GM18951 (cell line): ENCODE results near the gene TTC3.
"Not testable (repeated sequence)": the region's sequence is repeated elsewhere in the genome, so short reads cannot be mapped to it uniquely, and the experiment has no call there.

Experiments
- POLR2A ChIP-seq: IDR thresholded peaks from 4 replicates; pipeline ENCODE4 v1.6.1; 2011; ENCODE audit warnings: mild to moderate bottlenecking; ENCODE audit not compliant: insufficient read length, insufficient read depth; ENCODE audit errors: extremely low read depth
- in situ Hi-C: fragments of 300-500 bp; cut with MboI; formaldehyde crosslinking; loops from one replicate; pipeline ENCODE4 v1.12.0; 2022; ENCODE audit warnings: low sequenced_read_pairs, mixed read lengths, inconsistent platforms; ENCODE audit not compliant: unreplicated experiment

The TTC3 gene

DNA sequence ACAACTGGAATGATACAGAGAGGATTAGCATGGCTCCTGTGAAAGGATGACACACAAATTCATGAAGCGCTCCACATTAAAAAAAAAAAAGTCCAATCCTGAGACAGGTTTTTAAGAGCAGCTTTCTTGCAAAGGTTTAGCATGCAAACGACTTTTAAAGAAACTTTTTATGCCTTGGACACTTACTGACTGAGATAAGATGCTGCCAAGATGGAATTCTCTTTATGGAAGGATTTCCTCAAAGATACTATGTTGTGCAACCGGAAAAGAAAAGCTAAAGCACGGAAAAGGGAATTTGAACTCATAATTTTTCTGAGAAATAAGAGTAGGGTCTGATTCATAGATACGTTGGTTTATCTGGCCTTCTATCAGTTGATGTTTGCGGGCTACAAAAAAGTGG, 27.5 kb upstream of the TTC3 start:
- in situ Hi-C loops = no loop called here
- TF ChIP-seq POLR2A = no peak

DNA sequence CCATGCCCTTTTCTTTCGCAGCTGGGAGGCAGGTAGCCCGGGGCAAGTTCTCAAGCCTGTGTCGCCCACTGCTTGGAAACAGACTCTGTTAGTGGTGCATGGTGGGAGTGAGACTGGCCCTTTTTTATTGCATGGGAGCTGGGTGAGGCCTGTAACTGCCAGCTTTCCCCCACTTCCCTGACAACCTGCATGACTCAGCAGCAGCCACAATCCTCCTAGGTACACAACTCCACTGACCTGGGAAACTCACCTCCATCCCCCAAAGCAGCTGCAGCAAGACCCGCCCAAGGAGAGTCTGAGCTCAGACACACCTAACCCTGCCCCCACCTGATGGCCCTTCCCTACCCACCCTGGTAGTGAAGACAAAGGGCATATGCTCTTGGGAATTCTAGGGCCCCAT, 26.0 kb upstream of the TTC3 start:
- no peak for TF ChIP-seq POLR2A
- in situ Hi-C loops = no loop called here

DNA sequence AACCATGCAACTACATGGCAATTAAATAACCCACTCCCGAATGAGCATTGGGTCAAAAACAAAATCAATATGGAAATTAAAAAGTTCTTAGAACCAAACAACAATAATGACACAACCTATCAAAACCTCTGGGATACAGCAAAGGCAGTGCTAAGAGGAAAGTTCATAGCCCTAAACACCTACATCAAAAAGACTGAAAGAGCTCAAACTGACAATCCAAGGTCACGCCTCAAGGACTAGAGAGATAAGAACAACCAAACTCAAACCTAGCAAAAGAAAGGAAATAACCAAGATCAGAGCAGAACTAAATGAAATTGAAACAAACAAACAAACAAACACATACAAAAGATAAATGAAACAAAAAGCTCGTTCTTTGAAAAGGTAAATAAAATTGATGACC, 23.3 kb upstream of the TTC3 start:
- in situ Hi-C loops = not testable (repeated sequence)

DNA sequence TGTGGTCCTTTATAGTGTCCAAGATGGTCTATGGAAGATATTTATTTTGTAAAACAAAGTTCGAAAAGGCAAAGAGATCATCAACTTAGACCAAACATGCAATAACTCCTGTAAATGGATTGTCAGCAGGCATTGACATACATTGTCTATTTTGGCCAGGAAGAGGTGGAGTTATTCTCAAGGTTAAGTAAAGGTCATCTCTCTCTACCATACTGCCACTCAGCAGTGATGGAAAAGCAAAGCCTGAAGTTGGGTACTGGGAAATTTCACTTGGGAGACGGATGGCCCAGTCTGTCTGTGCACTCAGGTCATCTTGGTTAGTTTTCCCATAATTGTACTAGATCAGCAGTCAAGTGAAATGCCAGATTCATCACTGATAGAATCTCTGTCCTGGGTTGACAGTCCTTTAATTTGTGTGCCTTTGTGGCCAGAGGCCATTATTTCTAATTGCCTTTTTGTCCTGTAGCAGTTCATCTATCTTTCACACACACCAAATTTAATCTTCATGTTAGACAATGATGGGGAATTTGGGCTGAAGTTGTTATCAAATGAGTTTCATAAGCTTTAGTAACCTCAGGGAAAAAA, 17.7 kb upstream of the TTC3 start:
- in situ Hi-C loops = no loop called here
- no peak for TF ChIP-seq POLR2A

DNA sequence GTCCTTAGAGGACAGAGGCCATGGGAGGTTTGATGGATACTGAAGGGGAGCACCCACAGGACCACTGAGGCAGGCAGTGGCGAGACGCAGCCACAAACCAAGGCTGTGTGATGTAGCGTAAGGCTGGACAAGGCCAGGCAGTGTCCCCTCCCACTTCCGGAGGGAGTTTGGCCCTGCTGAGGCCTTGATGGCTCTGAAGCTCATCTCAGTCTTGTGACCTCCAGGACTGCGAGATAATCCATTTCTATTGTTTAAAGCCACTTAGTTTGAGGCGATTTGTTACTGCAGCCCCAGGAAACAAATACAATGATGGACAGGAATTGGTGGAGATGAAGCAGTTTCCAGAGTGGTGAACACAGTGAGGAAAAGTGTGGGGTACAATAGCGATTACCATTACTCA, 15.4 kb upstream of the TTC3 start:
- no peak for TF ChIP-seq POLR2A
- in situ Hi-C loops = no loop called here

DNA sequence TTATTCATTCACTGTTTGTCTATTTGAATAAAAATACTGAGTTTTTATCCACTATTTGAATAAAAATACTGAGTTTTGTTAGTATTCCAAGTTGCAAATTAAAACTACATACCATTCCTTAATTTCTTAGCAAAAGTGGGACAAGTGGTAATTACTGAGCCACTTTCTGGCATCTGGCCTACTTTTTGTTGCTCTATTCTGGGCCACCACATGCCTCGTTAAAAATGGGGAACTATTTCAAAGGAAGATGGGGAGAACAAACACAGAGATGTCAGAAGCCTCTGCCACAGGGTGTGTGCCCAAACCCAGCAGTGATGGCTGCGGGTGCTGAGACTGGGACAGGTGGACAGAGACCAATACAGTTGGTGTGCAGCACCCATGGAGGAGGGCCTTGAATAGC, 14.8 kb upstream of the TTC3 start:
- in situ Hi-C loops = no loop called here
- TF ChIP-seq POLR2A = no peak

DNA sequence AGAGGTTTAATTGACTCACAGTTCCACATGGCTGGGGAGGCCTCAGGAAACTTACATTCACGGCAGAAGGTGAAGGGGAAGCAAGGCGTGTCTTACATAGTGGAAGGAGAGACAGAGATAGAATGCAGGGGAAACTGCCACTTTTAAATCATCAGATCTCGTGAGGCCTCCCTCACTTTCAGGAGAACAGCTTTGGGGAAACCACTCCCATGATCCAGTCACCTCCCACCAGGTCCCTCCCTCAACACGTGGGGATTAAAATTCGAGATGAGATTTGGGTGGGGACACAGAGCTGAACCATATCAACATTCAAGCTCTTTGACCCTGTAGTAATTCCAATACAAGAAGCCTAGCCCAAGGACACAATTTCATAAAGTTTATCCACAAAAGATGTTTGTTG, 13.9 kb upstream of the TTC3 start:
- no peak for TF ChIP-seq POLR2A
- in situ Hi-C loops = no loop called here

DNA sequence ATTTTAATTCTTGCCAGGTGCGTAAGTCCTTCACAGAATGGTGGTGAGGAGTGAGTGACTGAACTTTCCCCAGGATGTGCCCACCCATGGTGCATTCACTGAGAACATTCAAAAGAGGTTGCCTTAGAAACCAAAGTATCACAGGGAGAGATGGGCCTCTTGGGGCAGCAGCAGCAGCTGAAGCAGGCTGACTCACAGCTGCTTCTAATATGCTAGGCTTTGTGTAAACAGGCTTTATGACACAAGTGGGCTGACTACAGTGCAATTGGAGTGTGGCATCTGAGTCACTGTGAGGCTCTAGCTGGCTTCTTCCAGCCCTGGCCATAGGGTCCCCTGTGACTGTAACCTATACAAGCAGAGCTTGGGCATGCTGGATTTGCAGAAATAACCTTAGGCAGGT, 12.8 kb upstream of the TTC3 start:
- in situ Hi-C loops = no loop called here
- no peak for TF ChIP-seq POLR2A

DNA sequence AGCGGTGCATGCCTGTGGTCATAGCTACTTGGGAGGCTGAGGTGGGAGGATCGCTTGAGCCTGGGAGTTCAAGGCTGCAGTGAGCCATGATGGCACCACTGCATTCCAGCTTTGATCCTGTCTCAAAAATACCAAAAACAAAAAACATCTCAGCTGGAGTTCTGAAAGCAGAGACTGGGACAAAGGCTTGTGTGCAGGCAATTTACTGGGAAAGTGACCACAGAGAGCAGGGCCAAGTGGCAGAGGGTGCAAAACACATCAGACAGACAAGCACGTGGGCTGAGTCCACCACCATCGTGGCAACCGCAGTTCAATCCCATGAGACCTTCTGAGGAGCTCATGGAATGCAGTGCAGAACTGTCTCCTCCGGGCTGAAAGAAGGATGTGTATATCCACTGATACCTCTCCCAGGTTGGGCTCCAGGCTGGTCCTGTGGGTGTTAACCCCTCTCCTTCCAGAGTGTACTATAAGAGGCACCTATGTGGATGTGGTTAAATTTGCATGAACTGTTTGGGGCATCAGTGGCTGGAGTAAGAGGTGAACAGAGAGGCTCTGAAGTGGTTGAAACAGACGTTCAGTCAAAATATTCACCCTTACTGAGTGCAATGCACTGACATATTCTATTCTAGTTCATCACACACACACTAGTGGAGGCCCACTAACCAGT, 11.0 kb upstream of the TTC3 start:
- in situ Hi-C loops = no loop called here
- TF ChIP-seq POLR2A = no peak

DNA sequence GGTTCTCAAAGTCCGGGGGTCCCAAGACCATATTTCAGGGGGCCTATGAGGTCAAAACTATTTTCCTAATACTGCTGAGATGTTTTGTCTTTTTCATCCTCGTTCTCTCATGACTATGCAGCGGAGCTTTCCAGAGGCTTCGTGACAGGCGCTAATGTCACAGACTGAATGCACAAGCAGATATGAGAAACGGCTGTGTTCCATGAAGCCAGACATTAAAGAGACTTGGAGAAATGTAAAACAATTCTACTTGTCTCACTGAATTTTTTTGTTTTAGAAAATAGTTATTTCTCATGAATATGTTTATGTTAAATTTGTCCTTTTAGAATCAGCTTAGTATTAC, 10.5 kb upstream of the TTC3 start:
- TF ChIP-seq POLR2A = no peak
- in situ Hi-C loops = no loop called here

DNA sequence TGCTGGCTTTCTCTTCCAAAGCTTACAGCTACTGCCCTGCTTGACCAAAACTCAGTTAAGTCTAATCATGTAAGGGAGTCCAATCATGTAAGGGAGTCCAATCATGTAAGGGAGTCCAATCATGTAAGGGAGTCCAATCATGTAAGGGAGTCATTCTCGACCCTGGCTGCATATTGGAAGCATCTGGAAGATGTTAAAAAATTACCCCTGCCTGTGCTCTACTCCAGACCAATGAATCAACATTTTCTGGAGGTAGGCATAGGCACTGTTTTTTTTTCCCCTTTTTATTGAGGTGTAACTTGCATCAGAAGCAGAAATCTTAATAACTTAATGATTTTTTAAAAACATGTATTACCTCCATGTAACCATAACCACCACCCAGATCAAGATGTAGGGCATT, 9.6 kb upstream of the TTC3 start:
- in situ Hi-C loops = no loop called here
- TF ChIP-seq POLR2A = no peak

DNA sequence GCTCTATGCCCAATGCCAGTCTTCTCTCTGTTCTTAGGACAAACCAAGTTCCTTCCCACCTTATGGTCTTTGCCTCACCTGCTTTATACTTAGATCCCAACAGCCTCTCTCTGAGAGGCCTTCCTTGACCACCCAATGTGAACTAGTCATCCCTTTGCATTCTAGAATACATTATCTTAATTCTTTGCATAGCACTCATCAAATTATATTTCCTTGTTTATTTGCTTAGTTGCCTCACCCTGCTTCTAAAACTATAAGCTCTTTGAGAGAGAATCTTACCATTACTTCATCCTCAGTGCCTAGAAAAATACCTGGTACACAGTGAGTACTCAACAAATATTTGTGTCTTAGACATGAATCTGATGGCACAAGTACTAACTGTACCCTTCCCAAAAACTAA, 8.2 kb upstream of the TTC3 start:
- TF ChIP-seq POLR2A = no peak
- in situ Hi-C loops = no loop called here

DNA sequence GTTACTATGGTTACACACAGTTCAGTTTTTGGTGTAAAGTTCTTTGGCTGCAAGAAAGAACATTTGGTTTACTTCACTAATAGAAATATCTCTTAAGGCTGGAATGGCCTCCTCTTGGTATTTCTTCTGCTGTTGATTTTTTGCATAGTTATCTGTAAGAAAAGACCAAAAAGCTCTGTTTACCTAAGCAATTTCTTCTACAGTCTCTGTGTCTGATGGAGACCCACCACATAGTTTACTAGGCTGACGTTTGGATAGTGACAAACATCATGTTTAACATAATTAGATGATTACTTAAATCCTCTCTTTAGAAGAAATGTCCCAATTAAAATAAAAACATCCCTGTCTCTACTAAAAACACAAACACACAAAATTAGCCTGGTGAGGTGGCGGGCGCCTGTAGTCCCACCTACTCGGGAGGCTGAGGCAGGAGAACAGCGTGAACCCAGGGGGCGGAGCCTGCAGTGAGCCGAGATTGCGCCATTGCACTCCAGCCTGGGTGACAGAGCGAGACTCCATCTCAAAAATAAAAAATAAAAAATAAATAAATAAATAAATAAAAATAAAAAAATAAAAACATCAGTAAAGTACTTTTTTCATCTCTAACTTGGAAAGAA, 7.4 kb upstream of the TTC3 start:
- no peak for TF ChIP-seq POLR2A
- in situ Hi-C loops = no loop called here

DNA sequence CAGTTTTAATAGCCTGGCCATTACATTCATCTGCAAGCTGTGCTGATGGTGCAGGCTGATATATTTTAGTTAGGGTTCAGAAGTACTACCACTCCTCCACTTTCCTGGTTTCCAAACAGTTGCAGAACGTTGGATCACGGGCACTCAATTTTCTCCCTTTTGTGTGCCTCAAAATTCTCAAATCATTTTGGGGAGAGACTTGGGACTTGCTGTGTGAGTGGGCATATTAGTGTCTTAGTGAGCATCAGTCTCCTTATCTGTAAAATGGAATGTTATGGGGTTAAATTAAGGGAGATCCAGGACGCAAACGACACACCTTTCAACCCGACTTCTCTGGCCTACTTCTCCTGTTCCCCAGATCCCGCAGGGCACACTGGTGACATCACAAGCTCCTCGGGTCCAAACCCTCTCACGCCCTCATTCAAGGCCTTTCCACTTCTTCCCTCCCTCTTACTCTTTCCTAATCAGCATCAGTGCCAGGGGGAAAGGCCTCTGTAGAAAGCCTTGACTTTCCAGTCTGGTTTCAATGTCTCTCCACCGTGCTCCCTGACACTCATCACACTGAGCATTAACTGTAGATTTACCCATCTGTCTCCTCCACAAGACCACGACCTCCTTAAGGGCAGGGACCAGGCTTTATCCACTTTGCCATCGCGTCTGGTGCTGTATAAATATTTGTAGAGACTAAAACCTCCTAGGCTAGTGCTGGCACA, 1.3 kb upstream of the TTC3 start:
- in situ Hi-C loops = no loop called here
- TF ChIP-seq POLR2A = no peak
